Measurements from ENCODE around the gene CCDC187. TPM values are rescaled to one million over a fixed set of nuclear protein-coding genes. Genes with fewer than 3 reads are reported as not detected.
A peak's percentile ranks its signal among the peaks of the same experiment; 100 is the strongest.
"Not testable (repeated sequence)": the region's sequence is repeated elsewhere in the genome, so short reads cannot be mapped to it uniquely, and the experiment has no call there.

CCDC187 gene
- 0.09 TPM in 1 of 2 replicates, not detected in the other for total RNA-seq (ENCODE audit: low replicate concordance)

- peak within 1 kb of the TSS; percentile 47 for H3K27ac Mint-ChIP-seq
- H3K36me3 Mint-ChIP-seq = no peaks in the 10 kb centered on the region
- Histone ChIP-seq H3K4me1 (no peaks in the 10 kb centered on the region), H3K36me3 (no peaks in the 10 kb centered on the region), H3K9ac (no peak within 1 kb of the TSS), H2AFZ (replicated peaks) (no peak within 1 kb of the TSS), H4K20me1 (ENCODE audit: low read depth) (no peaks in the 10 kb centered on the region), H3K4me3 (no peak within 1 kb of the TSS), H3K27ac (no peak within 1 kb of the TSS), H3K79me2 (ENCODE audit: low read depth) (no peaks in the 10 kb centered on the region), H3F3A (ENCODE audit: low read depth) (peaks cover 19% of the 10 kb centered on the region), H3K27me3 (no peaks in the 10 kb centered on the region), H3K9me3 (ENCODE audit: low read depth) (no peaks in the 10 kb centered on the region), H3K4me2 (no peak within 1 kb of the TSS)
- peaks cover 12% of the 10 kb centered on the region for H3K4me1 Mint-ChIP-seq
- DNase-seq (ENCODE audit: low spot score) = no peak
- peaks cover 6% of the 10 kb centered on the region for H3K27me3 Mint-ChIP-seq (ENCODE audit: insufficient read depth, low read depth)
- TF ChIP-seq EZH2 (IDR thresholded peaks at IDR 0.05) (no peak), CTCF (IDR thresholded peaks at IDR 0.05) (no peak), EZH2phosphoT487 (IDR thresholded peaks at IDR 0.05) (no peak)
- H3K4me3 Mint-ChIP-seq = no peak within 1 kb of the TSS
- H3K9me3 Mint-ChIP-seq = no peaks in the 10 kb centered on the region
Observed at GRCh38 chr9:136303825-136304416, at the start of gene CCDC187. Gene CCDC187 (minus strand): TSS chr9:136304094. CDS start chr9:136303830, 264 bp downstream.

GRCh38 chr9:136353088-136353487, 49.2 kb upstream of the CCDC187 start:
- H3K79me2 ChIP-seq (ENCODE audit: low read depth) = no peaks in the 10 kb centered on the region
- H4K20me1 ChIP-seq (ENCODE audit: low read depth) = no peaks in the 10 kb centered on the region
- Mint-ChIP-seq H3K9me3 (no peaks in the 10 kb centered on the region), H3K27ac (no peak overlapping the region), H3K36me3 (no peaks in the 10 kb centered on the region), H3K4me3 (no peak overlapping the region), H3K27me3 (ENCODE audit: insufficient read depth, low read depth) (peaks cover 2% of the 10 kb centered on the region), H3K4me1 (no peaks in the 10 kb centered on the region)
- no peak overlapping the region for H3K9ac ChIP-seq
- H2AFZ ChIP-seq (replicated peaks) = no peak overlapping the region
- DNase-seq (ENCODE audit: low spot score) = no peak
- H3K4me2 ChIP-seq = no peak overlapping the region
- no peaks in the 10 kb centered on the region for H3K4me1 ChIP-seq
- H3K9me3 ChIP-seq (ENCODE audit: low read depth) = no peaks in the 10 kb centered on the region
- TF ChIP-seq CTCF (IDR thresholded peaks at IDR 0.05) = no peak
- no peak for TF ChIP-seq EZH2phosphoT487 (IDR thresholded peaks at IDR 0.05)
- TF ChIP-seq EZH2 (IDR thresholded peaks at IDR 0.05) = no peak
- no peaks in the 10 kb centered on the region for H3F3A ChIP-seq (ENCODE audit: low read depth)
- no peaks in the 10 kb centered on the region for H3K36me3 ChIP-seq
- no peak overlapping the region for H3K27ac ChIP-seq
- no peak overlapping the region for H3K4me3 ChIP-seq
- no peaks in the 10 kb centered on the region for H3K27me3 ChIP-seq

- Mint-ChIP-seq H3K27ac (no peak overlapping the region), H3K9me3 (no peaks in the 10 kb centered on the region), H3K4me3 (no peak overlapping the region), H3K4me1 (no peaks in the 10 kb centered on the region), H3K27me3 (ENCODE audit: insufficient read depth, low read depth) (peaks cover 2% of the 10 kb centered on the region), H3K36me3 (no peaks in the 10 kb centered on the region)
- DNase-seq (ENCODE audit: low spot score) = no peak
- H3K27ac ChIP-seq = no peak overlapping the region
- no peaks in the 10 kb centered on the region for H4K20me1 ChIP-seq (ENCODE audit: low read depth)
- no peak overlapping the region for H3K4me3 ChIP-seq
- no peak overlapping the region for H3K9ac ChIP-seq
- H3K4me2 ChIP-seq = no peak overlapping the region
- H2AFZ ChIP-seq (replicated peaks) = no peak overlapping the region
- TF ChIP-seq CTCF (IDR thresholded peaks at IDR 0.05) (no peak), EZH2phosphoT487 (IDR thresholded peaks at IDR 0.05) (no peak), EZH2 (IDR thresholded peaks at IDR 0.05) (no peak)
- H3K36me3 ChIP-seq = no peaks in the 10 kb centered on the region
- no peaks in the 10 kb centered on the region for H3K9me3 ChIP-seq (ENCODE audit: low read depth)
- no peaks in the 10 kb centered on the region for H3F3A ChIP-seq (ENCODE audit: low read depth)
- H3K4me1 ChIP-seq = no peaks in the 10 kb centered on the region
- H3K79me2 ChIP-seq (ENCODE audit: low read depth) = no peaks in the 10 kb centered on the region
- H3K27me3 ChIP-seq = no peaks in the 10 kb centered on the region
Observed at GRCh38 chr9:136352682-136353081, 48.8 kb upstream of the CCDC187 start.

- not testable (repeated sequence) for H4K20me1 ChIP-seq (ENCODE audit: low read depth); H3K9ac ChIP-seq; H3K27ac Mint-ChIP-seq; H3K27me3 ChIP-seq; H3K4me3 Mint-ChIP-seq; H3K4me2 ChIP-seq; H3K9me3 Mint-ChIP-seq; H2AFZ ChIP-seq (replicated peaks); H3F3A ChIP-seq (ENCODE audit: low read depth); H3K36me3 ChIP-seq; H3K9me3 ChIP-seq (ENCODE audit: low read depth); H3K79me2 ChIP-seq (ENCODE audit: low read depth); H3K4me3 ChIP-seq; H3K4me1 Mint-ChIP-seq; H3K4me1 ChIP-seq; H3K36me3 Mint-ChIP-seq; DNase-seq (ENCODE audit: low spot score); H3K27ac ChIP-seq; H3K27me3 Mint-ChIP-seq (ENCODE audit: insufficient read depth, low read depth)
Observed at GRCh38 chr9:136351868-136352267, 48.0 kb upstream of the CCDC187 start.
